ENCODE data around the gene TFCP2L1.

- TF ChIP-seq TAF1 (IDR thresholded peaks at IDR 0.05; ENCODE audit: borderline replicate concordance, low read depth, low read length) = no peak
- no peak for TF ChIP-seq POLR2A (IDR thresholded peaks at IDR 0.05; ENCODE audit: low read depth, low read length)
Measured at GRCh38 chr2:121234144-121234543, 50.9 kb downstream of the TFCP2L1 start.
